UCSD-AML1 (cell line): ENCODE data around the gene TNFRSF21.
"Not testable (repeated sequence)": the region's sequence is repeated elsewhere in the genome, so short reads cannot be mapped to it uniquely, and the experiment has no call there.

Experiments used
- DNase-seq: peaks from one replicate; lab custom pipeline; 2025; ENCODE audit not compliant: unreplicated experiment; lab: John Stamatoyannopoulos, UW

The TNFRSF21 gene

DNA sequence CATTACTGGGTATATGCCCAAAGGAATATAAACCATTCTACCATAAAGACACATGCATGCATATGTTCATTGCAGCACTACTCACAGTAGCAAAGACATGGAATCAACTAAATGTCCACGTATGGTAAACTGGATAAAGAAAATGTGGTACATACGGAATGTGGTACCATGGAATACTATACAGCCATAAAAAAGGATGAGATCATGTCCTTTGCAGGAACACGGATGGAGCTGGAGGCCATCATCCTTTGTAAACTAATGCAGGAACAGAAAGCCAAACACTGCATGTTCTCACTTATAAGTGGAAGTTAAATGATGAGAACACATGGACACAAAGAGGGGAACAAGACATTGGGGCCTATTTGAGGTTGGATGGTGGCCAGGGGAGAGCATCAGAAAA, 81.6 kb downstream of the TNFRSF21 start:
- DNase-seq: not testable (repeated sequence)

DNA sequence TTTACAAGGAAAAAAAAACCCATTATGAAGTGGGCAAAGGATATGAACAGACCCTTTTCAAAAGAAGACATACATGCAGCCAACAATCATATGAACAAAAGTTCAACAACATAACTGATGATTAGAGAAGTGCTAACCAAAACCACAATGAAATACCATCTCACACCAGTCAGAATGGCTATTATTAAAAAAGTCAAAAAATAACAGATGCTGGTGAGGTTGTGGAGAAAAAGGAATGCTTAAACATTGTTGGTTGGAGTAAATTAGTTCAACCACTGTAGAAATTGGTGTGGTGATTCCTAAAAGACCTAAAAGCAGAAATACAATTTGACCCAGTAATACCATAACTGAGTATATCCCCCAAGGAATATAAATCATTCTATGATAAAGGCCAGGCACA, 86.5 kb downstream of the TNFRSF21 start:
- not testable (repeated sequence) for DNase-seq

DNA sequence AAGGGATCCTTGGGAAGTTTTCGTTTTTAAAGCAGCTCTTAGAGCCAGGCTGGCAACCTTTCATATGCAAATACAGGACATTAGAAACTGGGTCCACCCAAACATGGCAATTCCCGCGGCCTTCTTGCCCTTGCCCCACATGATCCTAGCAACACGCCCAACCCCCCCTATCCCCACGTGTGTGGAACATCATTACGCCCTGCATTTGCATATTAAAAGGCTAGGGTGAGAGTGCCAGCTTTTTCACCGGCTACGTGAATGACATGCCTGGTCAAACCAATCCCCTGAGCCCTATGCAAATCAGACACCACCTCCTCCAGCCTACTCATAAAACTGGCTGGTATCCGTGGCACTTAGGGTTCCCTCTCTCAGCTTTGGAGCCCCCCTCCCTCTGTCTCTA, 88.1 kb downstream of the TNFRSF21 start:
- no peak for DNase-seq

DNA sequence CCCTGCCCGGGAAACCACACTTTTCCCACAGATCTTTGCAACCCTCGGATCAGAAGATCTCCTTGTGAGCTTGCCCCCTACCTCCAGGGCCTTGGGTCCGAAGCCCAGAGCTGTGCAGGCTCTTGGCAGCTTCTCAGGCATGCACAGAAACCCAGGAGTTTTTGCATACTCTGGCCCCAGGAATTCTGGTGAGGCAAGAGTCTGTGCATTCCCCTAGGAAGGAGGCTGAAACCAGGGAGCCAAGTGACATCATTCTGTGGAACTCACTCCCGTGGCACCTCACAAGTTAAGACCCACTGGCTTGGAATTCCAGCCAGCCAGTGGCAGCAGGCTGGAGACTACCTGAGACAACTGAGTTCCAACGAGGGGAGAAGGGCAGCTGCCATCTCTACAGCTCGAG, 100.1 kb downstream of the TNFRSF21 start:
- no peak for DNase-seq

DNA sequence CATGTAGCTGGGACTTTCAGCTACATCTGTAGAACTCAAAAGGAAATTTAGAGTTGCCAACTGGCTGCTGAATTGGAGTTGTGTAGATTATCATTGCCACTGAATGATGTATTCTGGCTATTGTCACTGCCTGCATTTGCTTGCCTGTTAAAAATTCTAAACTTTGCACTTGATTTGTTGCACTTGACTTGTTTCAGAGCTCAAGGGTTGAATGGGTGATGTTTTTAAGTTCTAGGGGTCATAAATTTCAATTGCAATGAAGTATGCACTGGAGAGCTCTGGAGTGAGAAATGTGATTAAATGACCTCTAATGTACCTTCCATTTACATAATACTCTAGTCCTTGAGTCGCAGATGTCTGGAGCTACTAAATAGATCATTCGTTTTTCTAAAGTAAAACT, 102.4 kb downstream of the TNFRSF21 start:
- no peak for DNase-seq

DNA sequence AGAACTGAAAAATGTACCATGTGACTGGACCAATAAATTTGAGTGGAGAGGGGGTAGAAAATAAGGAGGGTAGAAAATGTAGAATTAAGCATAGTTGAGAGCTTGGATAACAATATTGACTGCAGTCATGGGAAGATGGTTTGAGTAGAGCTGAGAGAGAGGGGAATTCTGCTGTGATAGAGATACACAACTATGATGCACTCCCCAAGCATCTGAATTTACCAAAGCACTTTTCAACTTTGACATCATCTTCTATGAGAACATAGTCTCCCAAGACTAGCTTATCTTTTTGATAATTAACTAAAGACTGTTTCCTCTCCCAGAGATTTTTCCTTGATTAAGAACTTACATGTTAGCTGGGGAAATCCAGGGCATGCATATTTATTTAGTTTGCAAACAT, 103.1 kb downstream of the TNFRSF21 start:
- no peak for DNase-seq

DNA sequence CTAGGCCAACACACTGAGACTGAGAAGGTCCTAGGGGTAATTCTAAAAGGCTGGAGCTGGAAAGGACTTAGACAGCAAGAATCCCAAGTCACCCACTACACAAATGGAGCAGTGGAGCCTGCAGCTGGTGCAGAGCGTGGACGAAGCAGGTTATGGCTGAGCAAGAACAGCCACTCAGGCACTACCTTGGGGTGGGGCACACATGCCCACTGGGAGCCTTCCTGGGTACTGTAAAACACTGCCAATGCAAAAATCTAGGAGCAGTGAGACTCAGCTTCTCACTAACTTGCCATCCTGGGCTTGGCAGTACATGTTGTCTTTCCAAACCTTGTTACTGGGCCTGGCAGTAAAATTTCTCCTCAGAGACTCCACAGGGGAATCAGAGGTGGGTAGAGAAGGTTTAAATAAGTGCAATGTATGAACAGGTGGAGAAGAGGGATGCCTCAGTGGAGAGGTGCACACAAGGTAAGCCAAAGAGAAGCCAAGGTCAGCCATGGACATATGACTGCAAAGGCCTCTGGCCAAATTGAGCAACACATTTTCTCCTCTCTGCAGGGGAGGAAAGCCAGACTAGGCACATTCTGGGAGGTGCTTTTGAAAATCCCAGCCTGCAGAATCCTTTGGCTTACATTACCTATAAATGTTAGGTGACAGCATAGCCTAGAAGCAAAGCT, 105.6 kb downstream of the TNFRSF21 start:
- DNase-seq: no peak

DNA sequence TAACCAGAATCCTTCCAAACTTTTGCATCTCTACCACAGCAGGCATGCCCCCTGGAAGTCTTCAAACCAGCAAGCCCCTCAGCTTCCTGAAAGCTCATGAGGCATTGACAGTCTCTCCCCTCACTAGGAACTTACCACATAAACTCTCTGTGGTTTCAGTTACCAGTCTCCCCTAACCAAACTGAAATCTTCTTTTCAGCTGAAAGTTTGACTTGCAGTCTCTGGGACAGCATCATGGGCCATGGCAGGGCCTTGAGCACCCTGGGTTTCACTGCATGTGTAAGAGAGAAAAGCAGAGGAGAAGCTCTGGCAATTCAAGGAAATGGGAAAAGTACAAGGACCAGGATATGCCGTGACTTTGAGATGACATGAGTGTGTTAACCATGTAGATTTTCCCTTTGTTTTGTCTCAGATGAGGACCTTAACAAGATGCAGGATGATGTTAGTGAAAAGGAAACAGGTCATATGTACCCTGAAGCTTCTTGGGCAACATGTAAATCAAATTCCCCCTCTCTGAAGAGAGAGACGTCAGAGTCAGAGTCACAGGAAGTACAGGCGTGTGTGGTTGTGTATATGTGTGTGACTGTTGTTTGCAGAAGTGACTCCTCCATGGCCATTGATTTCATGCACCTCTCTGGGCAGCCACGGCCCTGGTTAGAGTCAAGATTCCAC, 106.3 kb downstream of the TNFRSF21 start:
- no peak for DNase-seq

DNA sequence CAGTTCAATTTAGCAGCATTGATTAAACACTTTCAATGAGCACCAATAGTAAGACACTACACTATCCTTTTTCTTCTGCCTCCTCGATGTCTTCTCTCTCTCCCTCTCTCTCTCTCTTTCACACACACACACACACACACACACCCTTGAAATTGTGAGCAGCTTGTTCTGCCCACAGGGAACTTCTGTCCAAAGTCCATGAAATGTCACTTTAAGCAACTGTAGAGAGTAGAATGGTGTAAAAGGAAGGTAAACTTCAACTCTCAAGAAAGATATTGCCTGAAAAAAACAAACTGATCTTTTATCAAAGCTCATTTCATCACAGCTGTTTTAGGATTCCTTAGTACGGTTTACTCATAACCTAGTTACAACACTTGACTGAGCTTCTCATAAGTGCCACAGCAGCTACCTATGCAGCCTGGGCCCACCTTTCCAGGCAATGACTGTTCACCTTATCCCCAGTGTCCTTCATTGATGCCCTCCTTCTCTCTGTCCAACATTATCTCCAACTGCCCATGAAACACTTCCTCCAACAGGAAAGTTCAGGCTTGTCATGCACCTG, 107.0 kb downstream of the TNFRSF21 start:
- no peak for DNase-seq

DNA sequence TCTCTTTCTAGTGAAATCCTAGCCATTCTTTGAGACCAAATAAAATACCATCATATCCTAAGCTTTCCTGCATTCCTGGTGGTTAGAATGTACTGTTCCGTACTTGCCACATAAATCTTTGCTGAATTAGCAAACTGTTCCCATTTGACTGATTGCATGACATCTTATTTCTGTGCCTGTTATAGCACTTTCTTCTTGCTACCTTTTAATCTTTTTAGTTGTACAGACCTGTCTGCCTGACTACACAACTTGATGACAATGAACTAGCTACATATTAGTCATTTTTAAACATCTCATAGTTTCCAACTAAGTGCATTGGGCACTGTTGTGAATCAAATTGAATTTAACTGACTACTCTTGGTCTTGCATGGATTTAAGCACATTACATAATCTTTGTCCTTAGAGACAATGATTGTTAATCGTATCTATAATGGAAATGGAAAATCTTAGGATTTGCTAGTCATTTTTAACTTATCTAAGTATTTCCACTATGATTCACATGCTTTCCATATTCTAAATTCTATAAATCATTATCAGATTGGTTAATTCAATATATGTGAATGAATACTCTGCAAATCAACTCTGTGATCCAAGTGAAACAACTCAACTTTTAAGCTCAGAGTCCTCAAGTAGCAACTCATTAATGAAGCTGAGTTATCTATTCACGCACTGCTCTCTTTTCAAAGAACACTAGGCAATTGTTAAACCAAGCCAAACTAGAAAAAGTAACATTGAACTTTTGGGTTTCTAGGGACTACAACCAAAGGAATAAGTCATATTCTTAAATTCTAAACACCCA, 109.0 kb downstream of the TNFRSF21 start:
- no peak for DNase-seq

DNA sequence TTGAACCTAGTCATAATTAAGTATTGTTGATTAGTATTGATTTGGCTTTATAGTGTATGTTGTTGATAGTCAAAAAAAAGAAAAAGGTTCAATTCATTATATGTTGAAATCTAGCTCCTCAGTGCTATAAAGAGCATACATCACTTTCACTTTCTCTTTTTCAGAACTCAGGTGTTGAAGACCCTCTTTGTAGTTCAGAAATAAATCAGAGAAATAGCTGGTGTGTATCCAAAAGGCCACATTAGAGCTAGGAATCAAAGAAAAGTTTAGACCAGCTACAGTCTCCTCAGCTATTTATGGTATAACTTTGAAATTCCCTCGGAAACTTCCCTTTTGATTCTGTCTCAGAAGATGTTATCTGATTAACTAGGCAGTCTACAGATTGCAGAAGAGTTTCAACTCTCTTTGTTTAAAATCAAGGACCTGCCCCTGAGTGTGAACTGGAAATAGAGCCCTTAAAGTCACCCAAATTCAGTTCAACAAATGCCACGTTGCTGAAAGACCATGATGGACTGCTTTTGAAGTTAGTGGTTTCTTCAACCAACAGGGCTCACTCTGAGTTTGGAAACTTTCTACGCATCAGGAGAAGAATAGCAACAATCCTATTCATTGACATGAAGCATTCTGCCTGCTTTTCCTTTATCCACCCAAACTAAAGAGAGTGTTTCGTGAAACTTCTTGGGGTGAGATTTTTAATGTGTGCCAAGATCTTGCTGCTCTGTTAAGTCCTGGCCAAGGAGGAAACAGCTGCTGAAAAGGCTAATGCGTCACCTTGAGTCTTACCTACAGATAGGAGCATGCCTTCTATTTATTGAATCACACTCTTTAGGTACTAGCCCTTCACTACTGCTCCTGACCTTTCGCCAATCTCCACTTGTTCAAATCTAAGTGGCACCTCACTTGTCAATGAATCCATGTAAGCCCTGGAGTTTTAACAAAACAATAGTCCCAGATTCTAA, 111.7 kb downstream of the TNFRSF21 start:
- no peak for DNase-seq

DNA sequence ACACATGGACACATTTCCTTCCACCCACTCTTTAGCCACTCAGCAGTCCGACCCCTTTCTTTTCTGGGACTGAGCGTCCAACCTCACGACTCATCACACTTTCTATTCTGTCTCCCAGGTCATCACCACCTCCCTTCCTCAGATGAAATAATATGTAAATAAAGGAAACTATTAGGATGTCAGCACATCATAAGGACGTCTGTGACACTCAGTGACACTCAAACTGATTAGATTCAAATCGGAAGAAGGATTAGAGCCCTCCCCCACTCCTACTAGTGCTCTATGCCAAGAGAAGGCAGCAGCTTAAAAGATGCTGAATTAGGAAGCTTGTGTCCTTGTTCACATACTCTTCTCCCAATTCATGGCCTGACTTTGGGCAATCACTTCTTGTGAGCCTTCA, 113.6 kb downstream of the TNFRSF21 start:
- DNase-seq: no peak

DNA sequence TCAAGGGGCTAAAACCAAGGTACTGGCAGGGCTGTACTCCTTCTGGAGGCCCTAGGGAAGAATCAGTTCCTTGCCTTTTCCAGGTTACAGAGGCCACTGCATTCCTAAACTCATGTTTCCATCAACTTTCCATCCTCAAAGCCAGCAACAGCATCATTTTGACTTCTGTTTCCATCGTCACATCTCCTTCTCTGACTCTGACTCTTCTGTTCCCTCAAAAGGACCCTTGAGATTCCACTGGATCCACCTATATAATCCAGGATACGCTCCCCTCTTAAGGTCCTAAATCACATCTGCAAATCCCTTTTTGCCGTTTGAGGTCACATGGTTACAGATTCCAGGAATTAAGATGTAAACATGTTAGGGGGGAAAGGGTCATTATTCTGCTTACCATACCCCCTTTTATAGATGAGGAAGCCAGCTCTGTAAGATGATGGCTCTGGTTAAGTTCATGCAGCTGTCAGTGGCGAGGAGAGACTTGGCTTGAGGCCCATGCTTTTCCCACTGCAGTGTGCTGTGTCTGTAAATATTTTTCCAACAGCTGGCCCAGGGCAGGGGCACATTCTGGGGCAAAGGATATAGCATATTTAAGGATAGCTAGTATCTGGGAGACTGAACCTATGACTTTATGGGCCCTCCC, 114.6 kb downstream of the TNFRSF21 start:
- no peak for DNase-seq

DNA sequence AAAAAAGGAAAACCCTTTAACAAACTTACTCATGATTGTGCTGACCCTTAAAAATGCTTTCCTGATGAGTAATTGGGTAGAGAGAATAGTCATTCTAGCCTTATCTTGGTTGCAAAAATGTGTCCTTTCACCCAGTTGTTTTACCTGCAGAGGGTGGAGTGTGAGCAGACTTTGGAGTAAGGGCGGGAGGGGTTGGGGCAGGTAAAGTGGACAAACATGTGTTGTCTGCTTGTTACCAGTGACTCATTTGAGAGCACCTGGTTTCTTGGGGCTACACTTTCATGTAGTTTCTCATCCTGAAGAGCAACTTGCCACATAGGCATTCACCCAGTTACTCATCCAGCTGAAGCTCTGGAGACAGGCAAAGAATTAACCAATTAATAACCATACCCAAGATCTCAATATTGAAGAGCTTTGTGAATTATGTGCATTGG, 121.1 kb downstream of the TNFRSF21 start:
- no peak for DNase-seq

DNA sequence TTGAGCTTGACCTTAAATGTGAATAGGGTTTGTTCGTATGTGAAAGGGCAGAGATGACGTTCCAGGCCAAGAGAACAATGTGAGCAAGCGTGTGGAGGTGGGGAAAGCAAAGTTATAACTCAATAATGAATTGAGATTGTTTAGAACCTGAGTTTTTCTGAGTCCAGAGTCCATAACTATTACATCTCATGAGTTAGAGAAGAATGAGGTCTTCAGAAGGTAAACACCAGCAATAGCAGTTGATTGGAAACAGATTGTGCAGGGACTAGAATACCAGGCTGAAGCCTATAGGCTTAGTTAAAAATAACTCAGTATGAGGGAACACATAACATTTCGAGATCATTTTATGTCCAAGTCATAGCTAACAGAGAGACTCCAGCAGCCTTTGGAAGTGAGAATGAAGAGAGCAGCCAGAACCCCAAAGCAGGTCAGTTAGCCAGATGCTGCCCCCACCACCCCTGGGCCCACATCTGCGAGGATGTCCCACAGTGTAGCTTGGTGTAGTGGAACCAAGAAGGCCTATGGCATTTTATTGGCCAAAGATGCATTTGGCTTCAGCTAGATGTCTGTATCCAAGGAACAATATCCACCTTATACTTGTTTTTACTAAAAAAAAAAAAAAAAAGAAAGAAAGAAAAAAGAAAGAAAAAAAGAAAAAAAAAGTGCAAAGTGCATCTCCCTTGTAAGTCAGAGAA, 121.7 kb downstream of the TNFRSF21 start:
- DNase-seq: no peak

DNA sequence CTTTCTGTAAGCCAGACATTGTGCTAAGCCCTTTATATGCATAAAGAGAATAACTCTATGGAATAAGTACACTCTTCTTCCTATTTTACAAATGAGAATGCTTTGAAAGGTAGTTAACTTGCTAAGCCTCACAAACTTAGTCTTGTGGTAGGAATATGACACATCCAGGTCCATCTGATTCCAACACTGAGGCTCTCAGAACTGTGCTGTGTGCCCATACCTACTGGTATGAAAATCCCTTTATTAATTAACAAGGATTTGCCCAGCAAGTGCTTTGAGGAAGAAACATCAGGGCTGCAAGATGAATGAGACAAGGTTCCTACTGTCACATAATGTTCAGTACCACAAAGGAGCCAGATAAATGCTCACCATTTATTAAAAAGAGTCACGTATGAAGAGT, 122.6 kb downstream of the TNFRSF21 start:
- DNase-seq: no peak

DNA sequence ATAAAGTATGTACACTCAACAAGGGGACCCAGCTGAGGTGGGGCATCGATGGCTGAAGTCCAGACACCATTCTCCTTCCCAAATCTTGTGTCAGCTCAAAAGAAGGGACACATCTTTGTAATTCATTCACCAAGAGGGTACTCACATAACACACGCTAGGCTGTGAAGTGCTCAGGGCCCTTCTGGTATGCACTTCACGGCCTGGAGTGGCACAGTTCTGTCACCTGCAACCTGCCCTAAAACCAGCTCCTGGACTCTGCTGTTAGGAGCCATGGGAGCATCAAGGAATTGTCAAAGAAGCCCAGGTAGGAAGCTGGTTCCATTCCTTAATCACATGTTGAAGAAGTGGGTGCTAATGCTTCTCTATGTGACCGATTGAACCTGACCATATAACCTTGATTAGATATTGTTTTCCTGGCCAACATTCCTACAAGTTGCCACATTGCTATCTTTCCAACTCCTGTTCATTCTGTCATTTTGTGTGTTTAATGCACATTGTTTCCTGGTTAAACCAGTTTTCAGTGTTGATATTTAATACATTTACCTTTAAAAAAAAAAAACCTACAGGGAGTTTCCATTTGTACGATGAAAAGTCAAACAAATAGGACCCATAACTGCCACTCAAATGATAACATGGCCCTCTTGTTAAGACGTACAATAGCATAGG, 127.3 kb downstream of the TNFRSF21 start:
- no peak for DNase-seq

DNA sequence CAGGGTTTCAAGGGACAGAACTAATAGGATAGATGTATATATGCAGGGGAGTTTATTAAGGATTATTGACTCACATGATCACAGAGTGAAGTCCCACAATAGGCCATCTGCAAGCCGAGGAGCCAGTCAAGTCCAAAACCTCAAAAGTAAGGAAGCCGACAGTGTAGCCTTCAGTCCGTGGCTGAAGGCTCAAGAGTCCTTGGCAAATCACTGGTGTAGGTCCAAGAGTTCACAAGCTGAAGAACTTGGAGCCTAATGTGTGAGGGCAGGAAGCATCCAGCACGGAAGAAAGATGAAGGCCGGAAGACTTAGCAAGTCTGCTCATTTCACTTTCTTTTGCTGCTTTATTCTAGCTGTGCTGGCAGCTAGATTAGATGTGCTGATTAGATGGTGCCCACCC, 128.0 kb downstream of the TNFRSF21 start:
- DNase-seq: no peak
